DND-41 (cell line): Measurements from ENCODE around the gene IFITM5.

ENCODE experiments used
- EZH2 ChIP-seq: IDR thresholded peaks from 3 replicates; pipeline ENCODE4 v1.6.1; 2012; ENCODE audit warnings: borderline replicate concordance, low read depth, mild to moderate bottlenecking, moderate library complexity, low read length, inconsistent platforms; ENCODE audit not compliant: severe bottlenecking
- TF ChIP-seq, protein P1 (sequence below): IDR thresholded peaks from 2 replicates; pipeline ENCODE4 v1.5.1; 2012; ENCODE audit warnings: borderline replicate concordance, low read length, moderate library complexity, mild to moderate bottlenecking; ENCODE audit not compliant: poor library complexity, severe bottlenecking; ENCODE audit errors: extremely low read depth

DNA sequence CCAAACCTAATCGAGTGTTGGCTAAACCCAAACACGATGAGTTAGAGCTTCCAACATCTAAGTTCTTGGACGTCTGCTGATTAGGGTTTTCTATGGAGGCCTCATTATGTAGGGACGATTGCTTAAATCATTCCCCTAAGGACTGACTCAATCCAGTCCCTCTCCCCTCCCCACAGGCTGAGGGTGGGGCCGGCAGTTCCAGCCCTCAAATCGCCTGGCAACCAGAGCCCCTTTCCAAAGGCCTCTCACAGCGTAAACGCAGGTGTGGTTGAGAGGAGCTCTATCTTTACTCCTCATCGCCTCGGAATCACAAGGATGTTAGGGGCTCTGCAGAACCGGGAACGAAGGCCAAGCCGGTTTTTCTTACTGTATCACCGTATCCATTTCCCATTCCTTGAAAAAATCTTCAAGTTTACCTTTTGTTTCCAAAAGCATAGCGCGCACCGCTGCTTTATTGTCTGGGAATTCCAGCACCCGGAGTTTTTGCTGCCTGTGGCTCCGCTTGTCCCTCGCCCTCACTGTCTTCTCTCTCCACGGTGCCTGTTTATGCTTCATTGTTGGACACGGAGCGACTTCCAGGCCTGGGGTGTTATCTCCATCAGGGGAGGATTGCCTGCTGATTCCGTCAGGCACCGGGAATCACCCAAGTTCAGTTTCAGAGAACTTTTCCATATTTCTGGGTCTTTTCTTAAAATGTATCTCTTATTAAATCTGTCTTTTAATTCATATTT lies 35.1 kb upstream of the IFITM5 start:
- TF ChIP-seq, protein P1, sequence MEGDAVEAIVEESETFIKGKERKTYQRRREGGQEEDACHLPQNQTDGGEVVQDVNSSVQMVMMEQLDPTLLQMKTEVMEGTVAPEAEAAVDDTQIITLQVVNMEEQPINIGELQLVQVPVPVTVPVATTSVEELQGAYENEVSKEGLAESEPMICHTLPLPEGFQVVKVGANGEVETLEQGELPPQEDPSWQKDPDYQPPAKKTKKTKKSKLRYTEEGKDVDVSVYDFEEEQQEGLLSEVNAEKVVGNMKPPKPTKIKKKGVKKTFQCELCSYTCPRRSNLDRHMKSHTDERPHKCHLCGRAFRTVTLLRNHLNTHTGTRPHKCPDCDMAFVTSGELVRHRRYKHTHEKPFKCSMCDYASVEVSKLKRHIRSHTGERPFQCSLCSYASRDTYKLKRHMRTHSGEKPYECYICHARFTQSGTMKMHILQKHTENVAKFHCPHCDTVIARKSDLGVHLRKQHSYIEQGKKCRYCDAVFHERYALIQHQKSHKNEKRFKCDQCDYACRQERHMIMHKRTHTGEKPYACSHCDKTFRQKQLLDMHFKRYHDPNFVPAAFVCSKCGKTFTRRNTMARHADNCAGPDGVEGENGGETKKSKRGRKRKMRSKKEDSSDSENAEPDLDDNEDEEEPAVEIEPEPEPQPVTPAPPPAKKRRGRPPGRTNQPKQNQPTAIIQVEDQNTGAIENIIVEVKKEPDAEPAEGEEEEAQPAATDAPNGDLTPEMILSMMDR = no peak
- TF ChIP-seq EZH2 = no peak
